HepG2 (cell line): ENCODE data around the gene TRIM42. TPM values are rescaled to one million over a fixed set of nuclear protein-coding genes. Genes with fewer than 3 reads are reported as not detected.

Experiments used
- ARNTL ChIP-seq: sonication (generic); formaldehyde crosslinking; IDR thresholded peaks from 2 replicates; pipeline ENCODE4 v1.4.0; 2020; ENCODE audit warnings: mild to moderate bottlenecking, missing genetic modification reagents
- FOXA3 ChIP-seq: IDR thresholded peaks from 2 replicates; pipeline ENCODE4 v1.6.1; 2016; ENCODE audit warnings: missing genetic modification reagents, missing compliant biosample characterization
- ISL2 ChIP-seq: sonication (generic); formaldehyde crosslinking; IDR thresholded peaks from 2 replicates; pipeline ENCODE4 v1.5.0; 2020; ENCODE audit warnings: missing genetic modification reagents
- POGZ ChIP-seq: sonication (generic); formaldehyde crosslinking; IDR thresholded peaks from 2 replicates; pipeline ENCODE4 v1.4.0; 2020; ENCODE audit warnings: mild to moderate bottlenecking, missing genetic modification reagents
- TP53 ChIP-seq: sonication (generic); formaldehyde crosslinking; conservative IDR thresholded peaks from 2 replicates; pipeline ENCODE4 v1.4.0; 2020; ENCODE audit warnings: missing genetic modification reagents
- ZNF343 ChIP-seq: sonication (generic); formaldehyde crosslinking; IDR thresholded peaks from 2 replicates; pipeline ENCODE4 v1.4.0; 2020; ENCODE audit warnings: mild to moderate bottlenecking, missing genetic modification reagents
- ZSCAN20 ChIP-seq: sonication (generic); formaldehyde crosslinking; IDR thresholded peaks from 2 replicates; pipeline ENCODE4 v1.4.0; 2020; ENCODE audit warnings: missing genetic modification reagents, mild to moderate bottlenecking, borderline replicate concordance
- polyA plus RNA-seq, 8 experiments: library from polyadenylated mRNA; depleted of rRNA in 3 of 8; stranded (reverse) in 7 of 8; unstranded in 1 of 8; fragments of >200 nt; fragmentation: Illumina TruSeq in 4 of 8; extraction: Trizol in 4 of 8; gene quantifications; 2 replicates each; pipeline versions ENCODE4 v1.2.1 to v1.2.3, GENCODE V29; 2011 to 2016; ENCODE audit warnings: low read depth in 4 of 8, missing spikeins in 1 of 8, mixed read lengths in 1 of 8; ENCODE audit not compliant: insufficient read depth in 1 of 8
- total RNA-seq, 5 experiments: library from RNA; depleted of rRNA; stranded (reverse); fragments of >200 nt; fragmentation: Illumina TruSeq; extraction: Trizol; gene quantifications; 2 replicates each; pipeline ENCODE4 v1.2.3, GENCODE V29; 2016; ENCODE audit warnings: low read depth in 1 of 5
- TF ChIP-seq, protein P1 (sequence below): IDR thresholded peaks from 2 replicates; pipeline ENCODE4 v1.6.1; 2016; ENCODE audit warnings: mild to moderate bottlenecking
- TF ChIP-seq, protein P2 (sequence below), 2 experiments: fragments of 450-650 bp in 1 of 2; sonication (generic) in 1 of 2; formaldehyde crosslinking; IDR thresholded peaks; 2 replicates each; pipeline versions ENCODE4 v1.5.0 to v1.8.0; 2020 to 2022; ENCODE audit warnings: mild to moderate bottlenecking in 1 of 2, missing genetic modification reagents in 1 of 2
- TF ChIP-seq, protein P3 (sequence below): IDR thresholded peaks from 2 replicates; pipeline ENCODE4 v1.6.1; 2012; ENCODE audit warnings: low read depth, low read length, improper control_type of control experiment
- TF ChIP-seq, protein P4 (sequence below): sonication (generic); formaldehyde crosslinking; IDR thresholded peaks from 2 replicates; pipeline ENCODE4 v1.5.1; 2020; ENCODE audit warnings: mild to moderate bottlenecking, moderate library complexity, missing genetic modification reagents
- TF ChIP-seq, protein P5 (sequence below): sonication (generic); formaldehyde crosslinking; IDR thresholded peaks from 2 replicates; pipeline ENCODE4 v1.4.0; 2020; ENCODE audit warnings: missing genetic modification reagents
- TF ChIP-seq, protein P6 (sequence below): sonication (generic); formaldehyde crosslinking; IDR thresholded peaks from 2 replicates; pipeline ENCODE4 v1.4.0; 2020; ENCODE audit warnings: mild to moderate bottlenecking, missing genetic modification reagents
- TF ChIP-seq, protein P7 (sequence below): sonication (generic); formaldehyde crosslinking; IDR thresholded peaks from 2 replicates; pipeline ENCODE4 v1.5.0; 2020; ENCODE audit warnings: mild to moderate bottlenecking, missing genetic modification reagents

Gene TRIM42
- total and polyA plus RNA-seq, 2 of the 13 experiments (the other 11 are each of a cell fraction or from before 2014, with no cell fraction given): not detected

DNA sequence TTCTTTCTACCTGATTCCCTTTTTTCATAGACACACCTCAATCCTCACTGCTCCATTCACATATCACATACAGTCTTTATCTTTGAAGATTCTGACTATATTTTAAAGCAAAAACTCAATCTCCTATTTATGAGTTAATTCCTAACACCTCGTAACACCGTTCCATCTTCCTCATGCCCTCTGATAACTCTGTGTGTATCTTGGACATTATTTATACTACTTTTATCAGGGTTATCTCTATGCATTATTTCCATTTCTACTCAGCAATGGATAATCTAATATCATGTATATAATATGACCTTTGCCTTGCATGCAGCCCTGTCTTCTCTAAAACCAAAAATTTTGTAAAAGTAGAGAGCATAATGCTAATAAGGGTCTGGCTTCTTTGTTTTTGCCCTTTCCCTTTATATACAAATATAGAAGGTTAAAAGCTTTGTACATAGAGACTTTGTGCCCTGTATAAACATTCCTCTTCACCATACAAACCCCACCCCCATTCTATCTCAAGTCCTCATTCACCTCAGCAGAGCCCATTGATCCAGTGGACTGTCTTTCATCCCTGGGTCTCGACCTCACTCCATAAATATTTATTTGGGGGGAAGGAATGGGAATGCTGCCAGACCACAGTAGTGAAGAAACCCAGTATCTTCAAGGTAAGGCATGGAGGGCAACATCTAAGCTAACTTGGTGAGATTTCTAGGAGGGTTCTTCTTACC is 21.8 kb downstream of the TRIM42 start (continued):
- TF ChIP-seq, protein P1, sequence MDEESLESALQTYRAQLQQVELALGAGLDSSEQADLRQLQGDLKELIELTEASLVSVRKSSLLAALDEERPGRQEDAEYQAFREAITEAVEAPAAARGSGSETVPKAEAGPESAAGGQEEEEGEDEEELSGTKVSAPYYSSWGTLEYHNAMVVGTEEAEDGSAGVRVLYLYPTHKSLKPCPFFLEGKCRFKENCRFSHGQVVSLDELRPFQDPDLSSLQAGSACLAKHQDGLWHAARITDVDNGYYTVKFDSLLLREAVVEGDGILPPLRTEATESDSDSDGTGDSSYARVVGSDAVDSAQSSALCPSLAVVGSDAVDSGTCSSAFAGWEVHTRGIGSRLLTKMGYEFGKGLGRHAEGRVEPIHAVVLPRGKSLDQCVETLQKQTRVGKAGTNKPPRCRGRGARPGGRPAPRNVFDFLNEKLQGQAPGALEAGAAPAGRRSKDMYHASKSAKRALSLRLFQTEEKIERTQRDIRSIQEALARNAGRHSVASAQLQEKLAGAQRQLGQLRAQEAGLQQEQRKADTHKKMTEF (CRISPR knock-in tag): peak; percentile 92
- TF ChIP-seq, protein P2, sequence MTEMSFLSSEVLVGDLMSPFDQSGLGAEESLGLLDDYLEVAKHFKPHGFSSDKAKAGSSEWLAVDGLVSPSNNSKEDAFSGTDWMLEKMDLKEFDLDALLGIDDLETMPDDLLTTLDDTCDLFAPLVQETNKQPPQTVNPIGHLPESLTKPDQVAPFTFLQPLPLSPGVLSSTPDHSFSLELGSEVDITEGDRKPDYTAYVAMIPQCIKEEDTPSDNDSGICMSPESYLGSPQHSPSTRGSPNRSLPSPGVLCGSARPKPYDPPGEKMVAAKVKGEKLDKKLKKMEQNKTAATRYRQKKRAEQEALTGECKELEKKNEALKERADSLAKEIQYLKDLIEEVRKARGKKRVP (CRISPR knock-in tag; IDR thresholded peaks at IDR 0.05): peak in 1 of 2 experiments; percentile 65; a peak in 2 of 4 replicates
- TF ChIP-seq, protein P3, sequence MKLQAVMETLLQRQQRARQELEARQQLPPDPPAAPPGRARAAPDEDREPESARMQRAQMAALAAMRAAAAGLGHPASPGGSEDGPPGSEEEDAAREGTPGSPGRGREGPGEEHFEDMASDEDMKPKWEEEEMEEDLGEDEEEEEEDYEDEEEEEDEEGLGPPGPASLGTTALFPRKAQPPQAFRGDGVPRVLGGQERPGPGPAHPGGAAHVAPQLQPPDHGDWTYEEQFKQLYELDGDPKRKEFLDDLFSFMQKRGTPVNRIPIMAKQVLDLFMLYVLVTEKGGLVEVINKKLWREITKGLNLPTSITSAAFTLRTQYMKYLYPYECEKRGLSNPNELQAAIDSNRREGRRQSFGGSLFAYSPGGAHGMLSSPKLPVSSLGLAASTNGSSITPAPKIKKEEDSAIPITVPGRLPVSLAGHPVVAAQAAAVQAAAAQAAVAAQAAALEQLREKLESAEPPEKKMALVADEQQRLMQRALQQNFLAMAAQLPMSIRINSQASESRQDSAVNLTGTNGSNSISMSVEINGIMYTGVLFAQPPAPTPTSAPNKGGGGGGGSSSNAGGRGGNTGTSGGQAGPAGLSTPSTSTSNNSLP: peak; percentile 95
- TF ChIP-seq ISL2 (peak; percentile 98), ZSCAN20 (CRISPR knock-in tag) (no peak), FOXA3 (CRISPR knock-in tag) (peak; percentile 96), TP53 (no peak), ZNF343 (no peak), POGZ (peak; percentile 81), ARNTL (CRISPR knock-in tag) (no peak)
- TF ChIP-seq, protein P4, sequence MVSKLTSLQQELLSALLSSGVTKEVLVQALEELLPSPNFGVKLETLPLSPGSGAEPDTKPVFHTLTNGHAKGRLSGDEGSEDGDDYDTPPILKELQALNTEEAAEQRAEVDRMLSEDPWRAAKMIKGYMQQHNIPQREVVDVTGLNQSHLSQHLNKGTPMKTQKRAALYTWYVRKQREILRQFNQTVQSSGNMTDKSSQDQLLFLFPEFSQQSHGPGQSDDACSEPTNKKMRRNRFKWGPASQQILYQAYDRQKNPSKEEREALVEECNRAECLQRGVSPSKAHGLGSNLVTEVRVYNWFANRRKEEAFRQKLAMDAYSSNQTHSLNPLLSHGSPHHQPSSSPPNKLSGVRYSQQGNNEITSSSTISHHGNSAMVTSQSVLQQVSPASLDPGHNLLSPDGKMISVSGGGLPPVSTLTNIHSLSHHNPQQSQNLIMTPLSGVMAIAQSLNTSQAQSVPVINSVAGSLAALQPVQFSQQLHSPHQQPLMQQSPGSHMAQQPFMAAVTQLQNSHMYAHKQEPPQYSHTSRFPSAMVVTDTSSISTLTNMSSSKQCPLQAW (CRISPR knock-in tag): peak; percentile 47
- TF ChIP-seq, protein P5, sequence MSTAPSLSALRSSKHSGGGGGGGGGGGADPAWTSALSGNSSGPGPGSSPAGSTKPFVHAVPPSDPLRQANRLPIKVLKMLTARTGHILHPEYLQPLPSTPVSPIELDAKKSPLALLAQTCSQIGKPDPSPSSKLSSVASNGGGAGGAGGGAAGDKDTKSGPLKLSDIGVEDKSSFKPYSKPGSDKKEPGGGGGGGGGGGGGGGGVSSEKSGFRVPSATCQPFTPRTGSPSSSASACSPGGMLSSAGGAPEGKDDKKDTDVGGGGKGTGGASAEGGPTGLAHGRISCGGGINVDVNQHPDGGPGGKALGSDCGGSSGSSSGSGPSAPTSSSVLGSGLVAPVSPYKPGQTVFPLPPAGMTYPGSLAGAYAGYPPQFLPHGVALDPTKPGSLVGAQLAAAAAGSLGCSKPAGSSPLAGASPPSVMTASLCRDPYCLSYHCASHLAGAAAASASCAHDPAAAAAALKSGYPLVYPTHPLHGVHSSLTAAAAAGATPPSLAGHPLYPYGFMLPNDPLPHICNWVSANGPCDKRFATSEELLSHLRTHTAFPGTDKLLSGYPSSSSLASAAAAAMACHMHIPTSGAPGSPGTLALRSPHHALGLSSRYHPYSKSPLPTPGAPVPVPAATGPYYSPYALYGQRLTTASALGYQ: peak; percentile 94
- TF ChIP-seq, protein P6, sequence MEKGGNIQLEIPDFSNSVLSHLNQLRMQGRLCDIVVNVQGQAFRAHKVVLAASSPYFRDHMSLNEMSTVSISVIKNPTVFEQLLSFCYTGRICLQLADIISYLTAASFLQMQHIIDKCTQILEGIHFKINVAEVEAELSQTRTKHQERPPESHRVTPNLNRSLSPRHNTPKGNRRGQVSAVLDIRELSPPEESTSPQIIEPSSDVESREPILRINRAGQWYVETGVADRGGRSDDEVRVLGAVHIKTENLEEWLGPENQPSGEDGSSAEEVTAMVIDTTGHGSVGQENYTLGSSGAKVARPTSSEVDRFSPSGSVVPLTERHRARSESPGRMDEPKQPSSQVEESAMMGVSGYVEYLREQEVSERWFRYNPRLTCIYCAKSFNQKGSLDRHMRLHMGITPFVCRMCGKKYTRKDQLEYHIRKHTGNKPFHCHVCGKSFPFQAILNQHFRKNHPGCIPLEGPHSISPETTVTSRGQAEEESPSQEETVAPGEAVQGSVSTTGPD (CRISPR knock-in tag): peak; percentile 49; the same call in 1 of the 2 replicates
- TF ChIP-seq, protein P7, sequence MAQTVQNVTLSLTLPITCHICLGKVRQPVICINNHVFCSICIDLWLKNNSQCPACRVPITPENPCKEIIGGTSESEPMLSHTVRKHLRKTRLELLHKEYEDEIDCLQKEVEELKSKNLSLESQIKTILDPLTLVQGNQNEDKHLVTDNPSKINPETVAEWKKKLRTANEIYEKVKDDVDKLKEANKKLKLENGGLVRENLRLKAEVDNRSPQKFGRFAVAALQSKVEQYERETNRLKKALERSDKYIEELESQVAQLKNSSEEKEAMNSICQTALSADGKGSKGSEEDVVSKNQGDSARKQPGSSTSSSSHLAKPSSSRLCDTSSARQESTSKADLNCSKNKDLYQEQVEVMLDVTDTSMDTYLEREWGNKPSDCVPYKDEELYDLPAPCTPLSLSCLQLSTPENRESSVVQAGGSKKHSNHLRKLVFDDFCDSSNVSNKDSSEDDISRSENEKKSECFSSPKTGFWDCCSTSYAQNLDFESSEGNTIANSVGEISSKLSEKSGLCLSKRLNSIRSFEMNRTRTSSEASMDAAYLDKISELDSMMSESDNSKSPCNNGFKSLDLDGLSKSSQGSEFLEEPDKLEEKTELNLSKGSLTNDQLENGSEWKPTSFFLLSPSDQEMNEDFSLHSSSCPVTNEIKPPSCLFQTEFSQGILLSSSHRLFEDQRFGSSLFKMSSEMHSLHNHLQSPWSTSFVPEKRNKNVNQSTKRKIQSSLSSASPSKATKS (CRISPR knock-in tag): 0 out of 2 replicates have a peak, but pooled peaks have one; percentile 61
